IMR-90 (cell line): Measurements from ENCODE around the gene C5AR2. TPM values are rescaled to one million over a fixed set of nuclear protein-coding genes. Genes with fewer than 3 reads are reported as not detected.

Experiments
- ATAC-seq: fragments of 200-7000 bp; cut with Tn5 transposase; 2 replicates; pipeline ENCODE4 v1.9.1; 2020; ENCODE audit warnings: low read depth, mild to moderate bottlenecking, moderate library complexity
- BruUV-seq: library from RNA; stranded (reverse); fragments of 400-500 nt; replicated peaks from 2 replicates; lab custom pipeline; 2021; lab: Mats Ljungman, UMichigan
- CTCF ChIA-PET: fragments of 300-600 bp; formaldehyde crosslinking; extraction: SDS; loops from one replicate; lab custom pipeline; 2021; ENCODE audit warnings: antibody characterized with exemption; lab: Yijun Ruan, JAX
- POLR2A ChIA-PET: fragments of 300-600 bp; sonication (Branson Sonifier 250); formaldehyde crosslinking; loops from one replicate; lab custom pipeline; 2022; ENCODE audit warnings: antibody characterized with exemption; ENCODE audit not compliant: unreplicated experiment; lab: Charles Lee
- DNase-seq: peaks from one replicate; pipeline ENCODE4 v3.0.0; 2013
- H2AFZ ChIP-seq: replicated peaks from 2 replicates; pipeline ENCODE3; 2013; ENCODE audit warnings: low read length, mild to moderate bottlenecking; ENCODE audit not compliant: poor library complexity
- H2AK5ac ChIP-seq: 2 replicates; pipeline ENCODE4 v1.6.1; 2013; ENCODE audit warnings: low read depth, low read length, inconsistent platforms
- H2AK9ac ChIP-seq: replicated peaks from 2 replicates; pipeline ENCODE3; 2013; ENCODE audit warnings: mild to moderate bottlenecking, low read depth, low read length, moderate library complexity; ENCODE audit not compliant: poor library complexity
- H2BK120ac ChIP-seq: 2 replicates; pipeline ENCODE4 v1.6.1; 2013; ENCODE audit warnings: low read depth, low read length, inconsistent platforms
- H2BK15ac ChIP-seq: 3 replicates; pipeline ENCODE4 v1.6.1; 2013; ENCODE audit warnings: low read depth, low read length, inconsistent platforms
- H2BK20ac ChIP-seq: 2 replicates; pipeline ENCODE4 v1.6.1; 2013; ENCODE audit warnings: low read depth, mild to moderate bottlenecking, inconsistent platforms, low read length, moderate library complexity
- H2BK5ac ChIP-seq: 2 replicates; pipeline ENCODE4 v1.6.1; 2013; ENCODE audit warnings: mild to moderate bottlenecking, low read depth, low read length, inconsistent platforms; ENCODE audit not compliant: poor library complexity, severe bottlenecking
- H3K14ac ChIP-seq: replicated peaks from 2 replicates; pipeline ENCODE4 v1.6.1; 2013; ENCODE audit warnings: low read depth, low read length, inconsistent platforms
- H3K18ac ChIP-seq: 2 replicates; pipeline ENCODE4 v1.6.1; 2013; ENCODE audit warnings: low read depth, low read length, control low read depth
- H3K23ac ChIP-seq: 2 replicates; pipeline ENCODE4 v1.6.1; 2013; ENCODE audit warnings: low read depth, low read length, inconsistent platforms
- H3K27ac ChIP-seq: 2 replicates; pipeline ENCODE4 v1.5.1; 2013; ENCODE audit warnings: mild to moderate bottlenecking, control low read depth, low read length; ENCODE audit not compliant: insufficient read depth
- H3K27me3 ChIP-seq: 2 replicates; pipeline ENCODE4 v1.6.1; 2013; ENCODE audit warnings: low read length; ENCODE audit not compliant: control insufficient read depth, insufficient read depth
- H3K36me3 ChIP-seq: 2 replicates; pipeline ENCODE4 v1.6.1; 2013; ENCODE audit warnings: low read length, mixed read lengths; ENCODE audit not compliant: control insufficient read depth, insufficient read depth
- H3K4ac ChIP-seq: 2 replicates; pipeline ENCODE4 v1.6.1; 2013; ENCODE audit warnings: low read depth, low read length, inconsistent platforms
- H3K4me1 ChIP-seq: 2 replicates; pipeline ENCODE4 v1.6.1; 2013; ENCODE audit warnings: low read length, mixed read lengths; ENCODE audit not compliant: control insufficient read depth, insufficient read depth
- H3K4me2 ChIP-seq: 2 replicates; pipeline ENCODE4 v1.6.1; 2013; ENCODE audit warnings: low read depth, mild to moderate bottlenecking, control low read depth, low read length, moderate library complexity
- H3K4me3 ChIP-seq: 2 replicates; pipeline ENCODE4 v1.5.1; 2013; ENCODE audit warnings: low read depth, mild to moderate bottlenecking, control low read depth, low read length, moderate library complexity; ENCODE audit not compliant: insufficient read depth
- H3K56ac ChIP-seq: 2 replicates; pipeline ENCODE4 v1.6.1; 2013; ENCODE audit warnings: low read length, inconsistent platforms; ENCODE audit not compliant: insufficient read depth; ENCODE audit errors: extremely low read depth
- H3K79me1 ChIP-seq, 2 experiments: 2 replicates each; pipeline ENCODE4 v1.6.1; 2013; ENCODE audit warnings: low read length in 2 of 2, inconsistent platforms in 1 of 2, low read depth in 1 of 2
- H3K9ac ChIP-seq: 2 replicates; pipeline ENCODE4 v1.6.1; 2013; ENCODE audit warnings: low read depth, low read length, control low read depth
- H3K9me1 ChIP-seq: 2 replicates; pipeline ENCODE4 v1.6.1; 2013; ENCODE audit warnings: low read length, inconsistent platforms; ENCODE audit not compliant: insufficient read depth
- H3K9me3 ChIP-seq: 2 replicates; pipeline ENCODE4 v1.6.1; 2013; ENCODE audit warnings: low read length; ENCODE audit not compliant: control insufficient read depth, insufficient read depth
- H4K20me1 ChIP-seq: 2 replicates; pipeline ENCODE4 v1.6.1; 2013; ENCODE audit warnings: low read length, inconsistent platforms; ENCODE audit not compliant: insufficient read depth
- H4K5ac ChIP-seq: 2 replicates; pipeline ENCODE4 v1.6.1; 2013; ENCODE audit warnings: mild to moderate bottlenecking, low read depth, low read length, control low read depth
- H4K8ac ChIP-seq, 2 experiments: 2 replicates each; pipeline ENCODE4 v1.6.1; 2013; ENCODE audit warnings: low read depth in 2 of 2, low read length in 2 of 2, control low read depth in 1 of 2, inconsistent platforms in 1 of 2
- H4K91ac ChIP-seq: 2 replicates; pipeline ENCODE4 v1.6.1; 2013; ENCODE audit warnings: low read depth, low read length, inconsistent platforms; ENCODE audit not compliant: insufficient read depth
- BHLHE40 ChIP-seq: fragments of 150-350 bp; IDR thresholded peaks from 2 replicates; pipeline ENCODE4 v1.6.1; 2016; ENCODE audit warnings: mild to moderate bottlenecking, low read depth, low read length
- CEBPB ChIP-seq: IDR thresholded peaks from 2 replicates; pipeline ENCODE4 v1.6.1; 2012; ENCODE audit warnings: low read depth, low read length, improper control_type of control experiment
- CHD1 ChIP-seq: IDR thresholded peaks from 2 replicates; pipeline ENCODE4 v1.6.1; 2012; ENCODE audit warnings: low read depth, low read length, improper control_type of control experiment
- ELK1 ChIP-seq: fragments of 150-350 bp; IDR thresholded peaks from 2 replicates; pipeline ENCODE4 v1.6.1; 2016; ENCODE audit warnings: low read depth, mild to moderate bottlenecking, low read length, moderate library complexity, borderline replicate concordance
- FOS ChIP-seq: fragments of 150-350 bp; IDR thresholded peaks from 2 replicates; pipeline ENCODE4 v1.6.1; 2016; ENCODE audit warnings: low read depth, low read length
- MAFK ChIP-seq: IDR thresholded peaks from 2 replicates; pipeline ENCODE4 v1.6.1; 2012; ENCODE audit warnings: low read depth, low read length, improper control_type of control experiment
- MAZ ChIP-seq: IDR thresholded peaks from 2 replicates; pipeline ENCODE4 v1.6.1; 2012; ENCODE audit warnings: low read depth, mild to moderate bottlenecking, low read length, improper control_type of control experiment, moderate library complexity, borderline replicate concordance
- MXI1 ChIP-seq: IDR thresholded peaks from 2 replicates; pipeline ENCODE4 v1.6.1; 2012; ENCODE audit warnings: low read depth, mild to moderate bottlenecking, low read length, moderate library complexity, borderline replicate concordance
- NFE2L2 ChIP-seq: fragments of 150-350 bp; IDR thresholded peaks from 2 replicates; pipeline ENCODE4 v1.6.1; 2016; ENCODE audit warnings: low read depth, mild to moderate bottlenecking, low read length
- POLR2A ChIP-seq: IDR thresholded peaks from 2 replicates; pipeline ENCODE4 v1.6.1; 2012; ENCODE audit warnings: mild to moderate bottlenecking, low read depth, low read length
- RAD21 ChIP-seq: IDR thresholded peaks from 2 replicates; pipeline ENCODE4 v1.6.1; 2012; ENCODE audit warnings: low read length, improper control_type of control experiment
- RCOR1 ChIP-seq: IDR thresholded peaks from 2 replicates; pipeline ENCODE4 v1.6.1; 2012; ENCODE audit warnings: mild to moderate bottlenecking, low read length, improper control_type of control experiment; ENCODE audit not compliant: insufficient replicate concordance
- RFX5 ChIP-seq: IDR thresholded peaks from 2 replicates; pipeline ENCODE4 v1.8.0; 2012; ENCODE audit warnings: low read depth, mild to moderate bottlenecking, low read length, moderate library complexity
- SMC3 ChIP-seq: fragments of 150-350 bp; IDR thresholded peaks from 2 replicates; pipeline ENCODE4 v1.6.1; 2016; ENCODE audit warnings: low read depth, mild to moderate bottlenecking, antibody characterized with exemption, low read length, moderate library complexity
- USF2 ChIP-seq: fragments of 150-350 bp; IDR thresholded peaks from 2 replicates; pipeline ENCODE4 v1.6.1; 2017; ENCODE audit warnings: mild to moderate bottlenecking, antibody characterized with exemption, low read length, low read depth
- WGBS, 2 experiments: methylation state at CpG; one replicate each; pipeline versions ENCODE4 v1.1.5 to v1.1.7; 2013; ENCODE audit warnings: missing lambda C conversion rate in 2 of 2; ENCODE audit not compliant: insufficient read length in 1 of 2; ENCODE audit errors: extremely low coverage in 2 of 2; 5-methylcytosine and 5-hydroxymethylcytosine counted together
- dilution Hi-C: fragments of 300-500 bp; cut with HindIII; formaldehyde crosslinking; loops from one replicate; pipeline ENCODE4 v1.14.3; 2018; ENCODE audit warnings: low sequenced_read_pairs; ENCODE audit not compliant: unreplicated experiment
- in situ Hi-C: fragments of 300-500 bp; cut with MboI; formaldehyde crosslinking; loops from 3 replicates; pipeline ENCODE4 v1.14.3; 2019; ENCODE audit warnings: low sequenced_read_pairs, inconsistent platforms, mixed read lengths
- intact Hi-C: fragments of 100-400 bp; cut with micrococcal nuclease; formaldehyde crosslinking; loops from 2 replicates; pipeline ENCODE4 v1.10.0; 2022
- polyA plus RNA-seq, 3 experiments: library from polyadenylated mRNA; depleted of rRNA; stranded (reverse); fragments of >200 nt; gene quantifications; 2 replicates each; pipeline ENCODE4 v1.2.3, GENCODE V29; 2012; ENCODE audit warnings: low replicate concordance in 1 of 3
- total RNA-seq: library from RNA; depleted of rRNA; stranded (reverse); fragments of >200 nt; gene quantifications from 2 replicates; pipeline ENCODE4 v1.2.3, GENCODE V29; 2012
- TF ChIP-seq, protein P1 (sequence below): conservative IDR thresholded peaks from 2 replicates; pipeline ENCODE4 v1.5.1; 2012; ENCODE audit warnings: mild to moderate bottlenecking, low read depth, low read length, improper control_type of control experiment

Gene C5AR2
- total and polyA plus RNA-seq, 2 of the 4 experiments (the other 2 are of a cell fraction): not detected

DNA sequence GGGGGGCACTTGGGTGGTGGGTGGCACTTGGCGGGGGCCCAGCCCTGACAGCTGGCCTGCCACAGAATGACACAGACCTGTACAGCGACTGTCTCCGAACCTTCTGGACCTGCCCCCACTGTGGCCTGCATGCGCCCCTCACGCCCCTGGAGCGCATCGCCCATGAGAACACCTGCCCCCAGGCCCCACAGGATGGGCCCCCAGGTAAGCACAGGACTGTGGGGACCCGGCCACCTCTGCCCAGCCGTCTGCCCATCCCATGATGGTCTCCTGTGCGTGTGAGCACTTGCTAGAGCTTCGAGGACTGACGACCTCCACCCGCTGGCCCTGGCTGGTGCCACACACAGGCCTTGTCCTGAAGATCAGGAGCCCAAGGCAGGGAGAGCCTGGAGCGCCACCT lies 49.1 kb downstream of the C5AR2 start:
- H3K79me1 ChIP-seq: no peaks in the 10 kb centered on the region
- WGBS, 2 experiments: 90% methylated on average over 2 of the region's 14 CpGs; no CpG with 5 or more reads in 1 of the 2 experiments
- ATAC-seq: no peak
- H3K4me3 ChIP-seq: no peak overlapping the region
- H3K14ac ChIP-seq: no peak overlapping the region
- H4K20me1 ChIP-seq: 0 out of 2 replicates have a peak, but pooled peaks cover 7% of the 10 kb centered on the region
- H3K27ac ChIP-seq: no peak overlapping the region
- in situ Hi-C loops (no loop called here), dilution Hi-C loops (no loop called here), intact Hi-C loops (no loop called here)
- no peak overlapping the region for H4K91ac ChIP-seq
- H3K36me3 ChIP-seq: peaks cover 53% of the 10 kb centered on the region
- no peak overlapping the region for H2BK15ac ChIP-seq
- ChIA-PET POLR2A (no interaction called here), CTCF (no interaction called here)
- H4K5ac ChIP-seq: no peak overlapping the region
- no peak overlapping the region for H2BK5ac ChIP-seq
- H3K56ac ChIP-seq: no peak overlapping the region
- H2AK5ac ChIP-seq: no peak overlapping the region
- H2BK120ac ChIP-seq: no peak overlapping the region
- H3K4ac ChIP-seq: no peak overlapping the region
- H4K8ac ChIP-seq: no peak overlapping the region
- H3K9me3 ChIP-seq: no peaks in the 10 kb centered on the region
- no peaks in the 10 kb centered on the region for H3K9me1 ChIP-seq
- no peak overlapping the region for H3K9ac ChIP-seq
- DNase-seq: no peak
- no peak overlapping the region for H2AK9ac ChIP-seq
- H2AFZ ChIP-seq: no peak overlapping the region
- H3K4me1 ChIP-seq: no peaks in the 10 kb centered on the region
- H3K27me3 ChIP-seq: no peaks in the 10 kb centered on the region
- H3K18ac ChIP-seq: no peak overlapping the region
- H3K23ac ChIP-seq: no peak overlapping the region
- no peak overlapping the region for H3K4me2 ChIP-seq
- no TSS peak for BruUV-seq
- TF ChIP-seq RAD21 (no peak), SMC3 (no peak), NFE2L2 (no peak), USF2 (no peak), MAZ (no peak), RCOR1 (no peak), CHD1 (no peak), MAFK (no peak), MXI1 (no peak), CEBPB (no peak), BHLHE40 (no peak), RFX5 (no peak), FOS (no peak), POLR2A (no peak), ELK1 (no peak)
- TF ChIP-seq, protein P1, sequence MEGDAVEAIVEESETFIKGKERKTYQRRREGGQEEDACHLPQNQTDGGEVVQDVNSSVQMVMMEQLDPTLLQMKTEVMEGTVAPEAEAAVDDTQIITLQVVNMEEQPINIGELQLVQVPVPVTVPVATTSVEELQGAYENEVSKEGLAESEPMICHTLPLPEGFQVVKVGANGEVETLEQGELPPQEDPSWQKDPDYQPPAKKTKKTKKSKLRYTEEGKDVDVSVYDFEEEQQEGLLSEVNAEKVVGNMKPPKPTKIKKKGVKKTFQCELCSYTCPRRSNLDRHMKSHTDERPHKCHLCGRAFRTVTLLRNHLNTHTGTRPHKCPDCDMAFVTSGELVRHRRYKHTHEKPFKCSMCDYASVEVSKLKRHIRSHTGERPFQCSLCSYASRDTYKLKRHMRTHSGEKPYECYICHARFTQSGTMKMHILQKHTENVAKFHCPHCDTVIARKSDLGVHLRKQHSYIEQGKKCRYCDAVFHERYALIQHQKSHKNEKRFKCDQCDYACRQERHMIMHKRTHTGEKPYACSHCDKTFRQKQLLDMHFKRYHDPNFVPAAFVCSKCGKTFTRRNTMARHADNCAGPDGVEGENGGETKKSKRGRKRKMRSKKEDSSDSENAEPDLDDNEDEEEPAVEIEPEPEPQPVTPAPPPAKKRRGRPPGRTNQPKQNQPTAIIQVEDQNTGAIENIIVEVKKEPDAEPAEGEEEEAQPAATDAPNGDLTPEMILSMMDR: no peak
- no peak overlapping the region for H2BK20ac ChIP-seq
